ENCODE data around the gene BHLHE40.

DNA sequence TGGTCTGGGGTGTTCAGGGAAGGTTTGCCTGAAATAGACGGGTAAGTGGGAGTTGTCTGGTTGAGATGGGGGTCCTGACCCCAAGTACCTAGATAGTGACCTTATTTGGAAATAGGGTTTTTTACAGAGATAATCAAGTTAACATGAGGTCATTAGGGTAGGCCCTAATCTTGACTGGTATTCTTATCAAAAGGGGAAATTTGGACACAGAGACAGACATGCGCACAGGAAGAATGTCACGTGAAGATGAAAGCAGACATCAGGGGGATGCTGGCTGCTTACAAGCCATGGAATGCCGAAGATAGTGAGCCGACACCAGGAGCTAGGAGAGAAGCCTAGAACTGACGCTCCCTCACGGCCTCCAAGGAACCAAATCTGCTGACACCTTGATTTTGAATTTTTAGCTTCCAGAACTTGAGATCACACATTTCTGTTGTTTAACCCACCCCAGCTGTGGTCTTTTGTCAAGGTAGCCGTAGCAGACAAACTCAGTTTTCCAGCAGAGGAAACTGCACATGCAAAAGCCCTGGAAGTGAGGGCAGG is 17.1 kb downstream of the BHLHE40 start:
- TF ChIP-seq RAD21 (IDR thresholded peaks at IDR 0.05; ENCODE audit: low read length) (no peak), ZBTB33 (IDR thresholded peaks at IDR 0.05; ENCODE audit: borderline replicate concordance, low read depth) (no peak), YY1 (IDR thresholded peaks at IDR 0.05; ENCODE audit: low read depth) (no peak), CTCF (IDR thresholded peaks at IDR 0.05) (no peak), POLR2AphosphoS5 (IDR thresholded peaks at IDR 0.05; ENCODE audit: low read depth, low read length) (no peak), SMC3 (IDR thresholded peaks at IDR 0.05; ENCODE audit: low read depth, low read length) (no peak), PBX3 (IDR thresholded peaks at IDR 0.05) (no peak), USF1 (IDR thresholded peaks at IDR 0.05; ENCODE audit: borderline replicate concordance, low read depth) (no peak), TEAD4 (IDR thresholded peaks at IDR 0.05; ENCODE audit: borderline replicate concordance, insufficient read depth) (no peak), CHD2 (IDR thresholded peaks at IDR 0.05; ENCODE audit: low read length, partially characterized antibody) (no peak), TAF1 (IDR thresholded peaks at IDR 0.05; ENCODE audit: borderline replicate concordance, low read depth, low read length) (no peak)
- TF ChIP-seq, protein P1, sequence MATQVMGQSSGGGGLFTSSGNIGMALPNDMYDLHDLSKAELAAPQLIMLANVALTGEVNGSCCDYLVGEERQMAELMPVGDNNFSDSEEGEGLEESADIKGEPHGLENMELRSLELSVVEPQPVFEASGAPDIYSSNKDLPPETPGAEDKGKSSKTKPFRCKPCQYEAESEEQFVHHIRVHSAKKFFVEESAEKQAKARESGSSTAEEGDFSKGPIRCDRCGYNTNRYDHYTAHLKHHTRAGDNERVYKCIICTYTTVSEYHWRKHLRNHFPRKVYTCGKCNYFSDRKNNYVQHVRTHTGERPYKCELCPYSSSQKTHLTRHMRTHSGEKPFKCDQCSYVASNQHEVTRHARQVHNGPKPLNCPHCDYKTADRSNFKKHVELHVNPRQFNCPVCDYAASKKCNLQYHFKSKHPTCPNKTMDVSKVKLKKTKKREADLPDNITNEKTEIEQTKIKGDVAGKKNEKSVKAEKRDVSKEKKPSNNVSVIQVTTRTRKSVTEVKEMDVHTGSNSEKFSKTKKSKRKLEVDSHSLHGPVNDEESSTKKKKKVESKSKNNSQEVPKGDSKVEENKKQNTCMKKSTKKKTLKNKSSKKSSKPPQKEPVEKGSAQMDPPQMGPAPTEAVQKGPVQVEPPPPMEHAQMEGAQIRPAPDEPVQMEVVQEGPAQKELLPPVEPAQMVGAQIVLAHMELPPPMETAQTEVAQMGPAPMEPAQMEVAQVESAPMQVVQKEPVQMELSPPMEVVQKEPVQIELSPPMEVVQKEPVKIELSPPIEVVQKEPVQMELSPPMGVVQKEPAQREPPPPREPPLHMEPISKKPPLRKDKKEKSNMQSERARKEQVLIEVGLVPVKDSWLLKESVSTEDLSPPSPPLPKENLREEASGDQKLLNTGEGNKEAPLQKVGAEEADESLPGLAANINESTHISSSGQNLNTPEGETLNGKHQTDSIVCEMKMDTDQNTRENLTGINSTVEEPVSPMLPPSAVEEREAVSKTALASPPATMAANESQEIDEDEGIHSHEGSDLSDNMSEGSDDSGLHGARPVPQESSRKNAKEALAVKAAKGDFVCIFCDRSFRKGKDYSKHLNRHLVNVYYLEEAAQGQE (IDR thresholded peaks at IDR 0.05; ENCODE audit: low read depth, low read length) = no peak
